Mesenchymal stem cell (in vitro differentiated cells and primary cell): ENCODE measurements around the gene GPHN.

Source experiments
- DNase-seq: peaks from one replicate; pipeline ENCODE4 v3.0.0-alpha.2; 2013
- H2AFZ ChIP-seq: one replicate; pipeline ENCODE4 v1.6.1; 2013; ENCODE audit warnings: low read depth, mild to moderate bottlenecking, control low read depth, inconsistent platforms, low read length, moderate library complexity
- H2AK5ac ChIP-seq: 2 replicates; pipeline ENCODE4 v1.6.1; 2013; ENCODE audit warnings: low read length, moderate library complexity, mild to moderate bottlenecking, inconsistent platforms; ENCODE audit not compliant: severe bottlenecking
- H2BK120ac ChIP-seq: one replicate; pipeline ENCODE4 v1.6.1; 2013; ENCODE audit warnings: low read depth, mild to moderate bottlenecking, inconsistent platforms, low read length, moderate library complexity
- H2BK12ac ChIP-seq, 2 experiments: one replicate each; pipeline ENCODE4 v1.6.1; 2013; ENCODE audit warnings: inconsistent platforms in 2 of 2, low read length in 2 of 2, mild to moderate bottlenecking in 2 of 2, moderate library complexity in 2 of 2, control low read depth in 1 of 2
- H2BK15ac ChIP-seq: one replicate; pipeline ENCODE4 v1.6.1; 2013; ENCODE audit warnings: mild to moderate bottlenecking, low read depth, inconsistent platforms; ENCODE audit not compliant: poor library complexity, severe bottlenecking
- H2BK5ac ChIP-seq: 2 replicates; pipeline ENCODE4 v1.6.1; 2013; ENCODE audit warnings: low read depth, mild to moderate bottlenecking, low read length, control low read depth, inconsistent platforms; ENCODE audit not compliant: poor library complexity, severe bottlenecking
- H3K14ac ChIP-seq, 2 experiments: one replicate each; pipeline ENCODE4 v1.6.1; 2013; ENCODE audit warnings: inconsistent platforms in 2 of 2, low read length in 2 of 2, control low read depth in 1 of 2, mild to moderate bottlenecking in 1 of 2, moderate library complexity in 1 of 2
- H3K18ac ChIP-seq, 2 experiments: one replicate each; pipeline ENCODE4 v1.6.1; 2013; ENCODE audit warnings: inconsistent platforms in 2 of 2, low read length in 2 of 2, control low read depth in 1 of 2, low read depth in 1 of 2, mild to moderate bottlenecking in 1 of 2
- H3K23ac ChIP-seq, 2 experiments: one replicate each; pipeline ENCODE4 v1.6.1; 2013; ENCODE audit warnings: inconsistent platforms in 2 of 2, low read length in 2 of 2, mild to moderate bottlenecking in 2 of 2, moderate library complexity in 2 of 2, control low read depth in 1 of 2
- H3K27ac ChIP-seq: 2 replicates; pipeline ENCODE4 v1.5.1; 2013; ENCODE audit warnings: mild to moderate bottlenecking, moderate library complexity, low read length, control low read depth, inconsistent platforms; ENCODE audit not compliant: poor library complexity, severe bottlenecking
- H3K27me3 ChIP-seq, 2 experiments: 2 replicates each; pipeline versions ENCODE4 v1.6.1 to v1.7.0; 2013; ENCODE audit warnings: low read length in 2 of 2, mild to moderate bottlenecking in 2 of 2, moderate library complexity in 2 of 2, control low read depth in 1 of 2, inconsistent platforms in 1 of 2; ENCODE audit not compliant: control insufficient read depth in 1 of 2, insufficient read depth in 1 of 2
- H3K36me3 ChIP-seq, 2 experiments: 2 replicates each; pipeline versions ENCODE4 v1.6.1 to v1.7.0; 2013; ENCODE audit warnings: low read length in 2 of 2, control low read depth in 1 of 2, inconsistent platforms in 1 of 2, low read depth in 1 of 2, mild to moderate bottlenecking in 1 of 2; ENCODE audit not compliant: insufficient read depth in 2 of 2, control insufficient read depth in 1 of 2
- H3K4ac ChIP-seq, 2 experiments: one replicate each; pipeline ENCODE4 v1.6.1; 2013; ENCODE audit warnings: inconsistent platforms in 2 of 2, low read length in 2 of 2, mild to moderate bottlenecking in 2 of 2, moderate library complexity in 2 of 2, control low read depth in 1 of 2, low read depth in 1 of 2
- H3K4me1 ChIP-seq: 2 replicates; pipeline ENCODE4 v1.6.1; 2013; ENCODE audit warnings: low read depth, low read length, control low read depth; ENCODE audit not compliant: control insufficient read depth, insufficient read depth
- H3K4me2 ChIP-seq: 2 replicates; pipeline ENCODE4 v1.6.1; 2013; ENCODE audit warnings: low read length, mild to moderate bottlenecking, inconsistent platforms; ENCODE audit not compliant: poor library complexity, severe bottlenecking
- H3K4me3 ChIP-seq, 2 experiments: 2 replicates each; pipeline versions ENCODE4 v1.5.1 to v1.7.0; 2013; ENCODE audit warnings: low read length in 2 of 2, mild to moderate bottlenecking in 2 of 2, control low read depth in 1 of 2, low read depth in 1 of 2; ENCODE audit not compliant: insufficient read depth in 1 of 2
- H3K79me1 ChIP-seq: replicated peaks from 2 replicates; pipeline ENCODE4 v1.6.1; 2013; ENCODE audit warnings: mild to moderate bottlenecking, control low read depth, low read length, inconsistent platforms; ENCODE audit not compliant: poor library complexity, severe bottlenecking
- H3K9ac ChIP-seq: 2 replicates; pipeline ENCODE4 v1.7.0; 2013; ENCODE audit warnings: mild to moderate bottlenecking, low read length, moderate library complexity
- H3K9me3 ChIP-seq: 2 replicates; pipeline ENCODE4 v1.7.0; 2013; ENCODE audit warnings: mild to moderate bottlenecking, low read length; ENCODE audit not compliant: control insufficient read depth
- H4K8ac ChIP-seq: one replicate; pipeline ENCODE4 v1.6.1; 2013; ENCODE audit warnings: inconsistent platforms, mild to moderate bottlenecking, low read length, moderate library complexity
- H4K91ac ChIP-seq: one replicate; pipeline ENCODE4 v1.6.1; 2013; ENCODE audit warnings: mild to moderate bottlenecking, low read length, inconsistent platforms
- WGBS: methylation state at CpG from one replicate; pipeline ENCODE4 v1.1.7; 2013; ENCODE audit warnings: mixed read lengths; 5-methylcytosine and 5-hydroxymethylcytosine counted together

The GPHN gene

GRCh38 chr14:67071506-67071905 is 563.6 kb downstream of the GPHN start:
- no peak overlapping the region for H3K23ac ChIP-seq
- no peak overlapping the region for H2BK15ac ChIP-seq
- WGBS, result no CpG with 5 or more reads among the region's 3 CpGs
- H3K4me3 ChIP-seq, result no peak overlapping the region
- H2AK5ac ChIP-seq, result no peak overlapping the region
- H4K8ac ChIP-seq, result no peak overlapping the region
- no peak overlapping the region for H3K4ac ChIP-seq
- no peak overlapping the region for H3K9ac ChIP-seq
- H2BK120ac ChIP-seq, result no peak overlapping the region
- H2AFZ ChIP-seq, result no peak overlapping the region
- no peaks in the 10 kb centered on the region for H3K27me3 ChIP-seq
- H3K4me1 ChIP-seq, result no peaks in the 10 kb centered on the region
- no peak overlapping the region for H2BK5ac ChIP-seq
- H3K79me1 ChIP-seq, result no peaks in the 10 kb centered on the region
- DNase-seq, result no peak
- H3K4me2 ChIP-seq, result no peak overlapping the region
- H3K14ac ChIP-seq, result no peak overlapping the region
- H3K36me3 ChIP-seq, result no peaks in the 10 kb centered on the region
- H3K18ac ChIP-seq, result no peak overlapping the region
- no peak overlapping the region for H2BK12ac ChIP-seq
- no peak overlapping the region for H3K27ac ChIP-seq
- no peaks in the 10 kb centered on the region for H3K9me3 ChIP-seq
- no peak overlapping the region for H4K91ac ChIP-seq

DNA sequence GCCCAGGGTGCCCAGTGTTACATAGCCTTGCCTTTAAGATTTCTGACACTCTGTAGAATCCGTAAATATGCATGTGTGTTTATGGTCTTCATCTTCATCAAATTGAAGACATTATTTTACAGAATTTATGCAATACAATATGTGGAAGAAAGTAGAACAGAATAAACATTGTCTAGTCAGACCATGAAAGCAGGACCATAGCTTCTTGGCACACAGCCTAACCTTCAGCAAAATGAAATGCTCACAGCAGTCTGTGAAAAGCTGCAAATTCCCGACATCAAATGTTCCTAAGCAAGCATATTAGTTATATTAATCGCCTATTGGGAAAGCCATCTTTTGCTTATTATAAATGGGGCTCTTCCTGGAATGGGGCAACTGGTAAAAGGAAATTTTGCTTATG is 570.0 kb downstream of the GPHN start:
- Histone ChIP-seq H2AK5ac (no peak overlapping the region), H4K91ac (no peak overlapping the region), H2BK120ac (no peak overlapping the region), H2BK15ac (no peak overlapping the region), H2BK12ac (no peak overlapping the region), H2AFZ (no peak overlapping the region), H3K14ac (no peak overlapping the region), H4K8ac (no peak overlapping the region), H3K18ac (no peak overlapping the region), H3K9me3 (peaks cover 17% of the 10 kb centered on the region), H3K9ac (no peak overlapping the region), H3K23ac (no peak overlapping the region), H3K27ac (no peak overlapping the region), H3K4me2 (no peak overlapping the region), H3K36me3 (no peaks in the 10 kb centered on the region), H3K4ac (no peak overlapping the region), H3K79me1 (no peaks in the 10 kb centered on the region), H3K27me3 (no peaks in the 10 kb centered on the region), H3K4me3 (no peak overlapping the region), H2BK5ac (no peak overlapping the region), H3K4me1 (no peaks in the 10 kb centered on the region)
- WGBS, result 86% methylated on average over 1 of the region's 3 CpGs
- DNase-seq, result no peak

- H3K14ac ChIP-seq, result no peak overlapping the region
- no peak overlapping the region for H3K23ac ChIP-seq
- no peak overlapping the region for H2BK15ac ChIP-seq
- H3K4me2 ChIP-seq, result no peak overlapping the region
- H2AK5ac ChIP-seq, result no peak overlapping the region
- no peak overlapping the region for H3K18ac ChIP-seq
- no peak overlapping the region for H3K9ac ChIP-seq
- H4K91ac ChIP-seq, result no peak overlapping the region
- no peak overlapping the region for H3K4ac ChIP-seq
- no peak overlapping the region for H2AFZ ChIP-seq
- H4K8ac ChIP-seq, result no peak overlapping the region
- DNase-seq, result no peak
- H3K9me3 ChIP-seq, result peaks cover 19% of the 10 kb centered on the region
- no peaks in the 10 kb centered on the region for H3K79me1 ChIP-seq
- H2BK120ac ChIP-seq, result no peak overlapping the region
- no peaks in the 10 kb centered on the region for H3K36me3 ChIP-seq
- H2BK12ac ChIP-seq, result no peak overlapping the region
- no peak overlapping the region for H3K4me3 ChIP-seq
- no peak overlapping the region for H2BK5ac ChIP-seq
- H3K27ac ChIP-seq, result no peak overlapping the region
- H3K4me1 ChIP-seq, result no peaks in the 10 kb centered on the region
- no peaks in the 10 kb centered on the region for H3K27me3 ChIP-seq
Measured at GRCh38 chr14:67079846-67080245, 571.9 kb downstream of the GPHN start.

- Histone ChIP-seq H3K36me3 (no peaks in the 10 kb centered on the region), H2BK15ac (no peak overlapping the region), H3K4ac (no peak overlapping the region), H3K23ac (no peak overlapping the region), H3K9ac (no peak overlapping the region), H2AK5ac (no peak overlapping the region), H3K4me1 (no peaks in the 10 kb centered on the region), H3K27me3 (no peaks in the 10 kb centered on the region), H2BK120ac (no peak overlapping the region), H2BK12ac (no peak overlapping the region), H3K18ac (no peak overlapping the region), H3K27ac (no peak overlapping the region), H3K4me2 (no peak overlapping the region), H3K79me1 (no peaks in the 10 kb centered on the region), H2BK5ac (no peak overlapping the region), H2AFZ (no peak overlapping the region), H3K4me3 (no peak overlapping the region), H3K9me3 (peaks cover 37% of the 10 kb centered on the region), H4K8ac (no peak overlapping the region), H4K91ac (no peak overlapping the region), H3K14ac (no peak overlapping the region)
- 86% methylated on average over 1 of the region's 1 CpG for WGBS
- DNase-seq, result no peak
Measured at GRCh38 chr14:67108230-67108629, 600.3 kb downstream of the GPHN start.
